HG03175 (cell line): ENCODE data around the gene TPSAB1.
"Not testable (repeated sequence)": the region's sequence is repeated elsewhere in the genome, so short reads cannot be mapped to it uniquely, and the experiment has no call there.

Experiments
- ATAC-seq: cut with Tn5 transposase; IDR thresholded peaks from one replicate; pipeline ENCODE4 v1.9.1; 2021; ENCODE audit warnings: mild to moderate bottlenecking, moderate library complexity; ENCODE audit not compliant: unreplicated experiment

Gene TPSAB1

GRCh38 chr16:1240436-1240835, at the start of gene TPSAB1:
Gene TPSAB1 (plus strand): TSS chr16:1240705. CDS start chr16:1240939, 234 bp downstream.
- ATAC-seq, result not testable (repeated sequence)

GRCh38 chr16:1190789-1191188, 49.7 kb upstream of the TPSAB1 start:
- ATAC-seq, result not testable (repeated sequence)

- ATAC-seq, result no peak
These were observed 48.0 kb upstream of the TPSAB1 start for GRCh38 chr16:1192384-1193073.

- ATAC-seq, result no peak
These were observed 47.2 kb upstream of the TPSAB1 start for GRCh38 chr16:1193143-1193824.

GRCh38 chr16:1193825-1194581, 46.5 kb upstream of the TPSAB1 start:
- no peak for ATAC-seq

GRCh38 chr16:1194665-1195392, 45.7 kb upstream of the TPSAB1 start:
- no peak for ATAC-seq

- no peak for ATAC-seq
These were observed 45.2 kb upstream of the TPSAB1 start for GRCh38 chr16:1195393-1195666.

- ATAC-seq, result no peak
These were observed 44.0 kb upstream of the TPSAB1 start for GRCh38 chr16:1196494-1196893.

GRCh38 chr16:1197237-1197866, 43.2 kb upstream of the TPSAB1 start:
- ATAC-seq, result no peak

- no peak for ATAC-seq
These were observed 42.3 kb upstream of the TPSAB1 start for GRCh38 chr16:1198194-1198593.

GRCh38 chr16:1198671-1199346, 41.7 kb upstream of the TPSAB1 start:
- ATAC-seq, result not testable (repeated sequence)

- ATAC-seq, result no peak
These were observed 41.0 kb upstream of the TPSAB1 start for GRCh38 chr16:1199347-1200013.

- no peak for ATAC-seq
These were observed 40.4 kb upstream of the TPSAB1 start for GRCh38 chr16:1200014-1200627.

- ATAC-seq, result no peak
These were observed 39.1 kb upstream of the TPSAB1 start for GRCh38 chr16:1201444-1201843.

GRCh38 chr16:1202274-1202673, 38.2 kb upstream of the TPSAB1 start:
- ATAC-seq, result no peak

GRCh38 chr16:1204933-1205332, 35.6 kb upstream of the TPSAB1 start:
- ATAC-seq, result no peak

- ATAC-seq, result no peak
These were observed 34.2 kb upstream of the TPSAB1 start for GRCh38 chr16:1206326-1206725.

GRCh38 chr16:1206786-1207185, 33.7 kb upstream of the TPSAB1 start:
- no peak for ATAC-seq

- no peak for ATAC-seq
These were observed 32.2 kb upstream of the TPSAB1 start for GRCh38 chr16:1208239-1208830.
